ENCODE data around the gene NUP43.
A peak's percentile ranks its signal among the peaks of the same experiment; 100 is the strongest.
"Not testable (repeated sequence)": the region's sequence is repeated elsewhere in the genome, so short reads cannot be mapped to it uniquely, and the experiment has no call there.

NUP43 gene

GRCh38 chr6:149745252-149745651 is 1.1 kb downstream of the NUP43 start:
- DNase-seq: not testable (repeated sequence)

GRCh38 chr6:149734915-149735314 is 11.4 kb downstream of the NUP43 start:
- no peak for DNase-seq

GRCh38 chr6:149733089-149733720 is 13.1 kb downstream of the NUP43 start:
- DNase-seq: no peak

- DNase-seq: no peak
These were observed 16.5 kb downstream of the NUP43 start for GRCh38 chr6:149729824-149730223.

- DNase-seq: no peak
These were observed 17.7 kb downstream of the NUP43 start for GRCh38 chr6:149728499-149729234.

- no peak for DNase-seq
These were observed 18.4 kb downstream of the NUP43 start for GRCh38 chr6:149727793-149728498.

GRCh38 chr6:149725785-149726184 is 20.5 kb downstream of the NUP43 start:
- no peak for DNase-seq

GRCh38 chr6:149723771-149724417 is 22.4 kb downstream of the NUP43 start:
- peak in 1 of 2 donors; percentile 21 for DNase-seq

GRCh38 chr6:149723262-149723661 is 23.1 kb downstream of the NUP43 start:
- DNase-seq: no peak

GRCh38 chr6:149719531-149719930 is 26.8 kb downstream of the NUP43 start:
- DNase-seq: no peak

GRCh38 chr6:149717588-149718458 is 28.5 kb downstream of the NUP43 start, which contains the start of gene LATS1:
Gene LATS1 (minus strand): TSS chr6:149718101. CDS start chr6:149702126, 15,975 bp downstream.
- DNase-seq: peak; percentile 89 to 92

GRCh38 chr6:149717255-149717587 is 29.1 kb downstream of the NUP43 start:
- DNase-seq: no peak

- no peak for DNase-seq
These were observed 30.0 kb downstream of the NUP43 start for GRCh38 chr6:149716181-149716963.

- no peak for DNase-seq
These were observed 31.9 kb downstream of the NUP43 start for GRCh38 chr6:149714442-149714841.

- DNase-seq: no peak
These were observed 34.6 kb downstream of the NUP43 start for GRCh38 chr6:149711711-149712110.

GRCh38 chr6:149701714-149702113 is 44.6 kb downstream of the NUP43 start:
- DNase-seq: no peak

GRCh38 chr6:149699150-149699549 is 47.2 kb downstream of the NUP43 start:
- no peak for DNase-seq

- no peak for DNase-seq
These were observed 48.2 kb downstream of the NUP43 start for GRCh38 chr6:149698175-149698574.

GRCh38 chr6:149696901-149697300 is 49.4 kb downstream of the NUP43 start:
- no peak for DNase-seq

GRCh38 chr6:149694921-149695320 is 51.4 kb downstream of the NUP43 start:
- DNase-seq: no peak

- no peak for DNase-seq
These were observed 55.1 kb downstream of the NUP43 start for GRCh38 chr6:149691201-149691600.

- DNase-seq: no peak
These were observed 60.1 kb downstream of the NUP43 start for GRCh38 chr6:149686230-149686629.

All from stimulated activated CD4-positive, alpha-beta T cell treated with anti-CD3 and anti-CD28 coated beads, Interleukin-2, amount 100 ng/mL, for 48 hours (primary cell).